Measurements from ENCODE around the gene ADCY2.

GRCh38 chr5:7537573-7537972 is 141.6 kb downstream of the ADCY2 start:
- TF ChIP-seq CTCF (conservative IDR thresholded peaks at IDR 0.05; ENCODE audit: low read depth in 2 of 2) (no peak), JUNB (IDR thresholded peaks at IDR 0.05; ENCODE audit: unreplicated experiment) (no peak), CREB1 (CRISPR knock-in tag; IDR thresholded peaks at IDR 0.05; ENCODE audit: low read depth) (no peak), ETS1 (IDR thresholded peaks at IDR 0.05) (no peak), EZH2 (IDR thresholded peaks at IDR 0.05; ENCODE audit: low read depth, unreplicated experiment) (no peak), POLR2AphosphoS5 (IDR thresholded peaks at IDR 0.05; ENCODE audit: low read depth) (no peak), EZH2phosphoT487 (IDR thresholded peaks at IDR 0.05; ENCODE audit: unreplicated experiment) (no peak), REST (IDR thresholded peaks at IDR 0.05; ENCODE audit: unreplicated experiment) (no peak), ZNF114 (CRISPR knock-in tag; IDR thresholded peaks at IDR 0.05) (no peak), STAT1 (IDR thresholded peaks at IDR 0.05; ENCODE audit: unreplicated experiment) (no peak)

Measured in GM23338 (cell line).